AML-193 (cell line): Measurements from ENCODE around the gene DMKN.
A peak's percentile ranks its signal among the peaks of the same experiment; 100 is the strongest.
"Not testable (repeated sequence)": the region's sequence is repeated elsewhere in the genome, so short reads cannot be mapped to it uniquely, and the experiment has no call there.

Experiments used
- DNase-seq, 2 experiments: peaks; one replicate each; lab custom pipeline; 2025; lab: John Stamatoyannopoulos, UW

Gene DMKN

GRCh38 chr19:35462476-35462953 is 50.9 kb downstream of the DMKN start:
- peak; percentile 87 to 94 for DNase-seq

- DNase-seq: not testable (repeated sequence)
These were observed 51.7 kb downstream of the DMKN start for GRCh38 chr19:35461788-35462187.

- no peak for DNase-seq
These were observed 52.4 kb downstream of the DMKN start for GRCh38 chr19:35461060-35461459.

- peak in 1 of 2 experiments; percentile 3 for DNase-seq
These were observed 52.8 kb downstream of the DMKN start for GRCh38 chr19:35460608-35461007.

GRCh38 chr19:35459414-35460082 is 53.9 kb downstream of the DMKN start:
- no peak for DNase-seq

GRCh38 chr19:35458731-35459391 is 54.6 kb downstream of the DMKN start:
- peak in 1 of 2 experiments; percentile 25 for DNase-seq

GRCh38 chr19:35458192-35458591 is 55.3 kb downstream of the DMKN start:
- DNase-seq: no peak

GRCh38 chr19:35457173-35457572 is 56.3 kb downstream of the DMKN start:
- no peak for DNase-seq

- no peak for DNase-seq
These were observed 57.7 kb downstream of the DMKN start for GRCh38 chr19:35455616-35456201.

- no peak for DNase-seq
These were observed 58.8 kb downstream of the DMKN start for GRCh38 chr19:35454663-35455062.

GRCh38 chr19:35451338-35452096 is 61.9 kb downstream of the DMKN start:
- DNase-seq: no peak

- DNase-seq: no peak
These were observed 63.9 kb downstream of the DMKN start for GRCh38 chr19:35449359-35450043.

- no peak for DNase-seq
These were observed 65.6 kb downstream of the DMKN start, which contains the start of gene FFAR2 for GRCh38 chr19:35447606-35448469. Gene FFAR2, plus strand, starts transcription at chr19:35448257. Its CDS starts 1,458 bp downstream, at chr19:35449715.
